Stimulated activated CD8-positive, alpha-beta memory T cell treated with anti-CD3 and anti-CD28 coated beads, Interleukin-4, amount 100 ng/mL, for 4 hours (primary cell): Measurements from ENCODE around the gene RALGAPA1.
"Not testable (repeated sequence)": the region's sequence is repeated elsewhere in the genome, so short reads cannot be mapped to it uniquely, and the experiment has no call there.

ENCODE experiments used
- DNase-seq, 2 donors: peaks; one replicate each; pipeline ENCODE4 v3.0.0-alpha.2; 2020; ENCODE audit warnings: low read depth in 2 of 2, low spot score in 1 of 2

Gene RALGAPA1

GRCh38 chr14:35822501-35822900 lies 13.4 kb upstream of the RALGAPA1 start:
- no peak for DNase-seq

- no peak for DNase-seq
Observed at GRCh38 chr14:35821564-35822411, 12.7 kb upstream of the RALGAPA1 start.

- DNase-seq: no peak
Observed at GRCh38 chr14:35819591-35820540, 10.8 kb upstream of the RALGAPA1 start.

- DNase-seq: no peak
Observed at GRCh38 chr14:35818346-35819115, 9.4 kb upstream of the RALGAPA1 start.

- peak; percentile 54 to 79 for DNase-seq
Observed at GRCh38 chr14:35814371-35815005, 5.4 kb upstream of the RALGAPA1 start.

- DNase-seq: no peak
Observed at GRCh38 chr14:35810963-35811362, 1.9 kb upstream of the RALGAPA1 start.

GRCh38 chr14:35809597-35809996 lies 502 bp upstream of the RALGAPA1 start:
- DNase-seq: no peak

- DNase-seq: no peak
Observed at GRCh38 chr14:35808076-35808637, 938 bp downstream of the RALGAPA1 start.

- DNase-seq: no peak
Observed at GRCh38 chr14:35807131-35807961, 1.7 kb downstream of the RALGAPA1 start.

- no peak for DNase-seq
Observed at GRCh38 chr14:35806006-35806907, 2.8 kb downstream of the RALGAPA1 start.

GRCh38 chr14:35797796-35798195 lies 11.3 kb downstream of the RALGAPA1 start:
- no peak for DNase-seq

GRCh38 chr14:35789651-35790050 lies 19.4 kb downstream of the RALGAPA1 start:
- DNase-seq: no peak

GRCh38 chr14:35786856-35787255 lies 22.2 kb downstream of the RALGAPA1 start:
- no peak for DNase-seq

GRCh38 chr14:35783699-35784098 lies 25.4 kb downstream of the RALGAPA1 start:
- DNase-seq: no peak

- DNase-seq: no peak
Observed at GRCh38 chr14:35779368-35779767, 29.7 kb downstream of the RALGAPA1 start.

GRCh38 chr14:35777550-35777949 lies 31.5 kb downstream of the RALGAPA1 start:
- DNase-seq: not testable (repeated sequence)

GRCh38 chr14:35776823-35777222 lies 32.3 kb downstream of the RALGAPA1 start:
- no peak for DNase-seq

GRCh38 chr14:35776085-35776484 lies 33.0 kb downstream of the RALGAPA1 start:
- DNase-seq: not testable (repeated sequence)
